Pancreas (tissue), 10 donors: ENCODE results near the gene NGF. TPM values are rescaled to one million over a fixed set of nuclear protein-coding genes. Genes with fewer than 3 reads are reported as not detected.

Experiments
- ATAC-seq, 4 donors: fragments of 200-7000 bp; cut with Tn5 transposase; one replicate each; pipeline versions ENCODE4 v1.8.0 to v1.9.1; 2020; ENCODE audit warnings: mild to moderate bottlenecking in 4 of 4, moderate library complexity in 4 of 4
- DNase-seq, 6 donors: peaks; one replicate each; pipeline ENCODE4 v3.0.0-alpha.2; 2020
- FAIRE-seq: peaks from 2 replicates; lab custom pipeline; 2012; peaks lifted over from hg19 to GRCh38; lab: Jason Lieb, UNC
- H3K27ac ChIP-seq, 4 donors: fragments of 200-600 bp; sonication (generic); 1 replicate in 3 of 4; 2 replicates in 1 of 4; pipeline versions ENCODE4 v1.5.0 to v1.8.0; 2020
- H3K27me3 ChIP-seq, 4 donors: fragments of 200-600 bp; one replicate each; pipeline ENCODE4 v1.8.0; 2021
- H3K36me3 ChIP-seq, 3 donors: fragments of 200-600 bp; sonication (generic) in 1 of 3; one replicate each; pipeline versions ENCODE4 v1.5.0 to v1.8.0; 2020 to 2021
- H3K4me1 ChIP-seq, 3 donors: fragments of 200-600 bp; one replicate each; pipeline ENCODE4 v1.8.0; 2021
- H3K4me3 ChIP-seq, 4 donors: fragments of 200-600 bp; sonication (generic) in 2 of 4; one replicate each; pipeline versions ENCODE4 v1.5.0 to v1.8.0; 2020 to 2021
- H3K9me3 ChIP-seq, 4 donors: fragments of 200-600 bp; one replicate each; pipeline ENCODE4 v1.8.0; 2021
- WGBS, 2 donors: extraction: QIAGEN DNeasy Blood & Tissue Kit; methylation state at CpG; one replicate each; pipeline ENCODE4 v1.1.7; 2013; 5-methylcytosine and 5-hydroxymethylcytosine counted together
- intact Hi-C, 3 donors: fragments of 100-400 bp; cut with DNase I; formaldehyde crosslinking; loops; one replicate each; pipeline versions ENCODE4 v1.11.1 to v1.14.2; 2022
- polyA plus RNA-seq, 2 donors: library from polyadenylated mRNA; stranded (reverse); fragments of 200-250 nt; gene quantifications; one replicate each; pipeline ENCODE4 v1.2.3, GENCODE V29; 2013
- total RNA-seq, 6 donors: library from RNA; stranded (reverse); fragmentation: NEBNext Ultra II Directional in 4 of 6; extraction: Animal tissue kit (Norgen Biotek cat#: 25700) in 4 of 6; gene quantifications; one replicate each; pipeline versions ENCODE4 v1.2.1 to v1.2.4, GENCODE V29; 2021 to 2023
- TF ChIP-seq, protein P1 (sequence below), 4 donors: fragments of 200-600 bp; sonication (generic) in 3 of 4; IDR thresholded peaks; one replicate each; pipeline versions ENCODE4 v1.5.0 to v1.8.0; 2021; ENCODE audit warnings: antibody characterized with exemption in 4 of 4
- donor health status: healthy with polysubstance abuse.
- donor health status: DM: no; HTN: no; CAD: no; lungs with moderate emphysema.
- donor health status: DM: no; HTN: no; CAD: no.
- donor health status: control.
- donor health status: control.
- donor health status: Bipolar disorder and iron deficiency.
- donor health status: DM: yes; HTN: yes; CAD: no.
- donor health status: DM: no; HTN: no; CAD: no.
- donor health status: DM: no; HTN: no; CAD: no.
- donor health status: DM: yes; HTN: yes; CAD: no.

Gene NGF
- total and polyA plus RNA-seq, 8 donors, result 0.25 to 1.1 (median 0.54) TPM; not detected in 2

DNA sequence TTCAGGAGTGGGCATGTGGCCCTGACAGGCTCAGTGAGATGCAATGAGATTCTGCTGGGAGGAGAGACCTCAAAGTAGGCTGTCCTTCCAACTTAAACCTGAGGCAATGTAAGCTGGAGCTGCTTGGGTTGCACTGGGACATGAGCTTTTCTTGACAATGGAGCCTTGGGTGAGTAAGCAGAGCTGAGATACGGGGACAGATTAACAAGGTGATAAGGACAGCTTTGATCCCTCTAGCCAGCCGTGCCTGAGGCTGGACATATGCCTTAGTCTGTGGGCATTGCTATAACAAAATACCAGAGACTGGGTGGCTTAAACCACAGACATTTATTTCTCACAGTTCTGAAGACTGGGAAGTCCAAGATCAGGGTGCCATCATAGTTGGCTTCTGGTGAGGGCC, 18.3 kb upstream of the NGF start:
- 57 to 67% methylated on average over 2 of the region's 2 CpGs for WGBS, 2 donors
- DNase-seq (no peak), ATAC-seq (no peak), FAIRE-seq (no peak)
- Histone ChIP-seq H3K27me3 (no peaks in the 10 kb centered on the region), H3K4me1 (no peaks in the 10 kb centered on the region), H3K27ac (no peak overlapping the region), H3K9me3 (no peaks in the 10 kb centered on the region), H3K4me3 (no peak overlapping the region), H3K36me3 (no peaks in the 10 kb centered on the region)
- TF ChIP-seq, protein P1, sequence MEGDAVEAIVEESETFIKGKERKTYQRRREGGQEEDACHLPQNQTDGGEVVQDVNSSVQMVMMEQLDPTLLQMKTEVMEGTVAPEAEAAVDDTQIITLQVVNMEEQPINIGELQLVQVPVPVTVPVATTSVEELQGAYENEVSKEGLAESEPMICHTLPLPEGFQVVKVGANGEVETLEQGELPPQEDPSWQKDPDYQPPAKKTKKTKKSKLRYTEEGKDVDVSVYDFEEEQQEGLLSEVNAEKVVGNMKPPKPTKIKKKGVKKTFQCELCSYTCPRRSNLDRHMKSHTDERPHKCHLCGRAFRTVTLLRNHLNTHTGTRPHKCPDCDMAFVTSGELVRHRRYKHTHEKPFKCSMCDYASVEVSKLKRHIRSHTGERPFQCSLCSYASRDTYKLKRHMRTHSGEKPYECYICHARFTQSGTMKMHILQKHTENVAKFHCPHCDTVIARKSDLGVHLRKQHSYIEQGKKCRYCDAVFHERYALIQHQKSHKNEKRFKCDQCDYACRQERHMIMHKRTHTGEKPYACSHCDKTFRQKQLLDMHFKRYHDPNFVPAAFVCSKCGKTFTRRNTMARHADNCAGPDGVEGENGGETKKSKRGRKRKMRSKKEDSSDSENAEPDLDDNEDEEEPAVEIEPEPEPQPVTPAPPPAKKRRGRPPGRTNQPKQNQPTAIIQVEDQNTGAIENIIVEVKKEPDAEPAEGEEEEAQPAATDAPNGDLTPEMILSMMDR (IDR thresholded peaks at IDR 0.05), result no peak
- intact Hi-C loops, result no loop called here

DNA sequence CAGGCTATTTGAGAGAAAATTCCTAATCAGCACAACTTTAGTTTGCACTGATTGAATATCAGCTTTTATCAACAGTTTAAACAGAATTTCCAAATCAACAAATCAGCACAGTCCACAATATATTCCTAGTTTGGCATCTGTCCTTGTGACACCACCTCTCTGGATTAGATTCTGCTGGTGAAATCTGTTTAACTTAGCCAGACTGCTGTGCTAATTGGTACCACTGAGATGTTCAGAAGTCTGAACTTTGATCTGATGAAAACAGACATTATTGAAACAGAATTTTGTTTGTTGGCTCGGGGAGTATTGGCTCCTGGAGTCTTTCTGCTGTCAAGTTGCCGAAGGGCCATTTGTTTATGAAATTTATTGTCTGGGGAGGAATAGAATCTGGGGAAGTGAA, 17.0 kb upstream of the NGF start:
- intact Hi-C loops, result no loop called here
- no peak for FAIRE-seq
- no peak overlapping the region for H3K27ac ChIP-seq
- WGBS, 2 donors, result 24 to 28% methylated on average over 2 of the region's 2 CpGs
- no peak overlapping the region for H3K4me3 ChIP-seq
- no peaks in the 10 kb centered on the region for H3K9me3 ChIP-seq
- no peak for DNase-seq
- TF ChIP-seq, protein P1 (IDR thresholded peaks at IDR 0.05), result no peak
- no peaks in the 10 kb centered on the region for H3K4me1 ChIP-seq
- no peaks in the 10 kb centered on the region for H3K36me3 ChIP-seq
- H3K27me3 ChIP-seq, result no peaks in the 10 kb centered on the region
- no peak for ATAC-seq

DNA sequence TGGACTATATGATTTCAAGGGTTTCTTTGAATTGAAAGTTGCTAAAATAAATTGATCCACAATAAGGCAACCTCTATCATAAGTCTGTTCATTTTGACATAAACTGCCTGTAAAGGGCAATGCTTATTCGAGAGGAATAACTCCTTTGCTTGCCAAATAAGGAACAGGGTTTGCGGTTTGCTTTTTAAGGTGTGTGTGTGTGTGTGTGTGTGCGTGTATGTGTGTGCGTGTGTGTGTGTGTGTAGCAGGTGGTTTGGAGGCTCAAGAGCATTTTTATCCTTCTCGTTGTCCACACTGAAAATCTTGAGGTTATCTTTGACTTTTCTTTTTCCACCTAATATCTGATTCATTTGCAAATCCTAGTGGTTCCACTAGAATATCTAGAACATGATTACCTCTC, 13.1 kb upstream of the NGF start:
- intact Hi-C loops, result no loop called here
- FAIRE-seq, result no peak

DNA sequence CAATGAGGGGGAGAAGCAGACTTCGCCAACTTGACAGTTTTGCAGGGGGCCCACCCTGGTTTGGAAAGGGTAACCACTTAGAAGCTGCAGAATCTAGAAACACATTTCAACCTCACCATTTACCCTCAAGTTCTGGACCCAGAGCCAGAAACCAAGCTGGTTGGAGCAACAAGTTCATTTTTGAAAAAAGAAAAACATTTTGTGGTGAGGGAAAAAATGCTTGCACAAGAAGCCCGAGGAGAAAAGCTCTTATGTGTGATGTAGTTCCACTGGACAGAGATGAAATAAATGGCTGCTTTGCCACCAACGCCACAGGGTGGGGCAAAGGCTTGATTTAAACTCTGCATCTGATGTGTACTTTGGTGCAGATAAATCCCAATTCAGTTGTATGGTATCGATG, 10.6 kb upstream of the NGF start:
- FAIRE-seq (no peak), ATAC-seq (no peak), DNase-seq (no peak)
- no peaks in the 10 kb centered on the region for H3K27me3 ChIP-seq
- H3K27ac ChIP-seq, result no peak overlapping the region
- H3K9me3 ChIP-seq, result no peaks in the 10 kb centered on the region
- H3K4me3 ChIP-seq, result no peak overlapping the region
- WGBS, 2 donors, result 80 to 81% methylated on average over 4 of the region's 4 CpGs
- intact Hi-C loops, result no loop called here
- H3K36me3 ChIP-seq, result no peaks in the 10 kb centered on the region
- TF ChIP-seq, protein P1 (IDR thresholded peaks at IDR 0.05), result no peak
- H3K4me1 ChIP-seq, result no peaks in the 10 kb centered on the region

More for the DNA sequence above, 13.1 kb upstream of the NGF start:
- H3K27me3 ChIP-seq, result no peaks in the 10 kb centered on the region
- ATAC-seq, result no peak
- DNase-seq, result no peak
- H3K4me3 ChIP-seq, result no peak overlapping the region
- H3K4me1 ChIP-seq, result no peaks in the 10 kb centered on the region
- H3K27ac ChIP-seq, result no peak overlapping the region
- TF ChIP-seq, protein P1 (IDR thresholded peaks at IDR 0.05), result no peak
- H3K9me3 ChIP-seq, result no peaks in the 10 kb centered on the region
- 61 to 80% methylated on average over 5 of the region's 5 CpGs for WGBS, 2 donors
- H3K36me3 ChIP-seq, result no peaks in the 10 kb centered on the region

DNA sequence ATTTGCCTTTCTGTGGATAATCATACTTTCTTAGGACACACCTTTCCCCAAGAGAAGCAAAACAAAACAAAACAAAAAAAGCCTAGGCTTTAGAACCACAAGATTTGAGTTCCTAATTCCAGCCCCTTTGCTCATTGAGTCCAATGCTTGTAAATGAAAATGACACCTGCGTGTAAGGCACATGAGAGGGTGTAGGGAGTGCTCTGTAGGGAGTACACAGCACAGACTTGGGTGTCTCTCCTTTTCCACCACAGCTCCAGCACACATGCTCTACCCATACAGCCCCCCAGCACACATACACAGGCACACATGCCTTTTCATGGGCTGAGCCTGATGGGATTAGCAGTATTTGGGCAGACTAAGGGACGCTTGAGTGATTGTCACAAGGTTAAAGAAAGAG, 9.2 kb upstream of the NGF start:
- 54 to 66% methylated on average over 2 of the region's 2 CpGs for WGBS, 2 donors

More for the DNA sequence above, 9.2 kb upstream of the NGF start:
- intact Hi-C loops, result no loop called here
- FAIRE-seq (no peak), DNase-seq (no peak), ATAC-seq (no peak)
- H3K4me3 ChIP-seq, result no peak overlapping the region
- H3K9me3 ChIP-seq, result no peaks in the 10 kb centered on the region
- H3K36me3 ChIP-seq, result no peaks in the 10 kb centered on the region
- H3K4me1 ChIP-seq, result no peaks in the 10 kb centered on the region
- no peak overlapping the region for H3K27ac ChIP-seq
- TF ChIP-seq, protein P1 (IDR thresholded peaks at IDR 0.05), result no peak
- no peaks in the 10 kb centered on the region for H3K27me3 ChIP-seq
